ENCODE measurements around the gene FYB1. TPM values are rescaled to one million over a fixed set of nuclear protein-coding genes. Genes with fewer than 3 reads are reported as not detected.

FYB1 gene, protein sequence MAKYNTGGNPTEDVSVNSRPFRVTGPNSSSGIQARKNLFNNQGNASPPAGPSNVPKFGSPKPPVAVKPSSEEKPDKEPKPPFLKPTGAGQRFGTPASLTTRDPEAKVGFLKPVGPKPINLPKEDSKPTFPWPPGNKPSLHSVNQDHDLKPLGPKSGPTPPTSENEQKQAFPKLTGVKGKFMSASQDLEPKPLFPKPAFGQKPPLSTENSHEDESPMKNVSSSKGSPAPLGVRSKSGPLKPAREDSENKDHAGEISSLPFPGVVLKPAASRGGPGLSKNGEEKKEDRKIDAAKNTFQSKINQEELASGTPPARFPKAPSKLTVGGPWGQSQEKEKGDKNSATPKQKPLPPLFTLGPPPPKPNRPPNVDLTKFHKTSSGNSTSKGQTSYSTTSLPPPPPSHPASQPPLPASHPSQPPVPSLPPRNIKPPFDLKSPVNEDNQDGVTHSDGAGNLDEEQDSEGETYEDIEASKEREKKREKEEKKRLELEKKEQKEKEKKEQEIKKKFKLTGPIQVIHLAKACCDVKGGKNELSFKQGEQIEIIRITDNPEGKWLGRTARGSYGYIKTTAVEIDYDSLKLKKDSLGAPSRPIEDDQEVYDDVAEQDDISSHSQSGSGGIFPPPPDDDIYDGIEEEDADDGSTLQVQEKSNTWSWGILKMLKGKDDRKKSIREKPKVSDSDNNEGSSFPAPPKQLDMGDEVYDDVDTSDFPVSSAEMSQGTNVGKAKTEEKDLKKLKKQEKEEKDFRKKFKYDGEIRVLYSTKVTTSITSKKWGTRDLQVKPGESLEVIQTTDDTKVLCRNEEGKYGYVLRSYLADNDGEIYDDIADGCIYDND
- under 0.01 TPM in 1 of 2 replicates, not detected in the other for total RNA-seq
- polyA plus RNA-seq: not detected in 2 replicates
- not detected in 2 replicates for polyA plus RNA-seq (2012)
- not detected in 2 replicates for polyA minus RNA-seq (ENCODE audit: low replicate concordance)

DNA sequence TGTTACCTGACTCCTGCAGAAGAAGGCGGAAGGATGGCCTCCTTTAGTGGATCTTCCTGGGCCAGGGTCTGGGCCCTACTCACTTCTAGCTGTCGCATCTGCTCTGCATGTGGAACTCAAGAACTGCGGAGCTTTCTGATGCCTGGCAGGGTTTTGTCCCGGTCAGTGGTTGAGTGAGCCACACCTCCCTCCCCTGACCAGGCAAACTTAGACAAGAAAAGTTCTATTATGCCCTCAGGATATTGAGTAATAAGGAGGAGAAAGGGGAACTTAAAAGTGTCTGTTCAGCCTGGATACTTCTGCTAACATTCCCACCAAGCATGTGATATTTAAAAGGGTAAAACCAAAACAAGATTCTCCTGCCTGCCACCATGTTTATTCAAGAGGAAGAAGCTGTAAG, at the start of gene FYB1:
TSS of gene FYB1 (minus strand) at position 127 of the 400 bp plus-strand sequence. CDS start 16,603 bp downstream, outside the sequence.
- Histone ChIP-seq H2AFZ (ENCODE audit: low read length) (no peak within 1 kb of the TSS), H3K27me3 (ENCODE audit: control insufficient read depth, insufficient read depth, low read length) (no peaks in the 10 kb centered on the region), H3K79me2 (ENCODE audit: control insufficient read depth, insufficient read depth, low read length) (no peaks in the 10 kb centered on the region), H3K27ac (ENCODE audit: insufficient read depth, low read length) (no peak within 1 kb of the TSS), H3K9me3 (ENCODE audit: control insufficient read depth, insufficient read depth, low read depth, low read length) (no peaks in the 10 kb centered on the region), H3K4me3 (replicated peaks in 1 of 4; ENCODE audit: control extremely low read depth in 1 of 4, insufficient read depth in 1 of 4, low read depth in 3 of 4, low read length in 4 of 4) (no peak within 1 kb of the TSS), H3K36me3 (ENCODE audit: control insufficient read depth, insufficient read depth, low read length) (no peaks in the 10 kb centered on the region), H4K20me1 (ENCODE audit: control insufficient read depth, extremely low read depth, insufficient read depth, low read length) (no peaks in the 10 kb centered on the region), H3K4me2 (ENCODE audit: extremely low read depth, insufficient read depth, low read length) (no peak within 1 kb of the TSS), H3K9ac (ENCODE audit: insufficient read depth, low read length) (no peak within 1 kb of the TSS), H3K4me1 (ENCODE audit: control insufficient read depth, extremely low read depth, insufficient read depth, low read length) (no peaks in the 10 kb centered on the region)
- TF ChIP-seq, protein P1, sequence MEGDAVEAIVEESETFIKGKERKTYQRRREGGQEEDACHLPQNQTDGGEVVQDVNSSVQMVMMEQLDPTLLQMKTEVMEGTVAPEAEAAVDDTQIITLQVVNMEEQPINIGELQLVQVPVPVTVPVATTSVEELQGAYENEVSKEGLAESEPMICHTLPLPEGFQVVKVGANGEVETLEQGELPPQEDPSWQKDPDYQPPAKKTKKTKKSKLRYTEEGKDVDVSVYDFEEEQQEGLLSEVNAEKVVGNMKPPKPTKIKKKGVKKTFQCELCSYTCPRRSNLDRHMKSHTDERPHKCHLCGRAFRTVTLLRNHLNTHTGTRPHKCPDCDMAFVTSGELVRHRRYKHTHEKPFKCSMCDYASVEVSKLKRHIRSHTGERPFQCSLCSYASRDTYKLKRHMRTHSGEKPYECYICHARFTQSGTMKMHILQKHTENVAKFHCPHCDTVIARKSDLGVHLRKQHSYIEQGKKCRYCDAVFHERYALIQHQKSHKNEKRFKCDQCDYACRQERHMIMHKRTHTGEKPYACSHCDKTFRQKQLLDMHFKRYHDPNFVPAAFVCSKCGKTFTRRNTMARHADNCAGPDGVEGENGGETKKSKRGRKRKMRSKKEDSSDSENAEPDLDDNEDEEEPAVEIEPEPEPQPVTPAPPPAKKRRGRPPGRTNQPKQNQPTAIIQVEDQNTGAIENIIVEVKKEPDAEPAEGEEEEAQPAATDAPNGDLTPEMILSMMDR (conservative IDR thresholded peaks at IDR 0.05 in 1 of 2, IDR thresholded peaks at IDR 0.05 in 1 of 2; ENCODE audit: low read depth in 1 of 2, low read length in 2 of 2): no peak
- no peak for TF ChIP-seq EZH2 (IDR thresholded peaks at IDR 0.05; ENCODE audit: low read length, missing control alignments)
- peak in 1 of 2 donors; percentile 12 for DNase-seq (ENCODE audit: low read depth in 2 of 2)

GRCh38 chr5:39267186-39267585, 47.8 kb upstream of the FYB1 start:
- H3K27ac ChIP-seq (ENCODE audit: insufficient read depth, low read length): no peak overlapping the region
- no peak overlapping the region for H3K4me2 ChIP-seq (ENCODE audit: extremely low read depth, insufficient read depth, low read length)
- no peaks in the 10 kb centered on the region for H3K9me3 ChIP-seq (ENCODE audit: control insufficient read depth, insufficient read depth, low read depth, low read length)

More at GRCh38 chr5:39267186-39267585, 47.8 kb upstream of the FYB1 start:
- no peak for DNase-seq (ENCODE audit: low read depth in 2 of 2)
- Histone ChIP-seq H2AFZ (ENCODE audit: low read length) (no peak overlapping the region), H3K4me1 (ENCODE audit: control insufficient read depth, extremely low read depth, insufficient read depth, low read length) (no peaks in the 10 kb centered on the region), H3K4me3 (replicated peaks in 1 of 4; ENCODE audit: control extremely low read depth in 1 of 4, insufficient read depth in 1 of 4, low read depth in 3 of 4, low read length in 4 of 4) (no peak overlapping the region), H4K20me1 (ENCODE audit: control insufficient read depth, extremely low read depth, insufficient read depth, low read length) (no peaks in the 10 kb centered on the region), H3K79me2 (ENCODE audit: control insufficient read depth, insufficient read depth, low read length) (no peaks in the 10 kb centered on the region), H3K9ac (ENCODE audit: insufficient read depth, low read length) (no peak overlapping the region), H3K27me3 (ENCODE audit: control insufficient read depth, insufficient read depth, low read length) (no peaks in the 10 kb centered on the region), H3K36me3 (ENCODE audit: control insufficient read depth, insufficient read depth, low read length) (no peaks in the 10 kb centered on the region)
- TF ChIP-seq EZH2 (IDR thresholded peaks at IDR 0.05; ENCODE audit: low read length, missing control alignments): no peak
- TF ChIP-seq, protein P1 (conservative IDR thresholded peaks at IDR 0.05 in 1 of 2, IDR thresholded peaks at IDR 0.05 in 1 of 2; ENCODE audit: low read depth in 1 of 2, low read length in 2 of 2): no peak

Data from fibroblast of lung (primary cell).